Right lobe of liver (tissue), 6 donors: ENCODE measurements around the gene PLXNC1. TPM values are rescaled to one million over a fixed set of nuclear protein-coding genes. Genes with fewer than 3 reads are reported as not detected.
A peak's percentile ranks its signal among the peaks of the same experiment; 100 is the strongest.
"Not testable (repeated sequence)": the region's sequence is repeated elsewhere in the genome, so short reads cannot be mapped to it uniquely, and the experiment has no call there.

ENCODE experiments used
- ATAC-seq, 4 donors: fragments of 200-7000 bp; cut with Tn5 transposase; one replicate each; pipeline ENCODE4 v1.9.1; 2020; ENCODE audit warnings: mild to moderate bottlenecking in 4 of 4, moderate library complexity in 4 of 4
- DNase-seq, 3 donors: peaks; one replicate each; pipeline ENCODE4 v3.0.0-alpha.2; 2020
- H3K27ac ChIP-seq, 3 donors: fragments of 200-600 bp; one replicate each; pipeline ENCODE4 v1.8.0; 2022
- H3K27me3 ChIP-seq, 2 donors: fragments of 200-600 bp; one replicate each; pipeline ENCODE4 v1.8.0; 2022
- H3K36me3 ChIP-seq, 4 donors: fragments of 200-600 bp; sonication (generic) in 1 of 4; one replicate each; pipeline versions ENCODE4 v1.5.1 to v1.8.0; 2017 to 2022; ENCODE audit warnings: control low read depth in 1 of 4
- H3K4me1 ChIP-seq, 4 donors: fragments of 200-600 bp; sonication (generic) in 1 of 4; one replicate each; pipeline versions ENCODE4 v1.5.1 to v1.8.0; 2017 to 2022; ENCODE audit warnings: control low read depth in 1 of 4
- H3K4me3 ChIP-seq, 3 donors: fragments of 200-600 bp; one replicate each; pipeline ENCODE4 v1.8.0; 2022
- H3K9me3 ChIP-seq, 4 donors: fragments of 200-600 bp; sonication (generic) in 1 of 4; one replicate each; pipeline versions ENCODE4 v1.5.1 to v1.8.0; 2017 to 2022; ENCODE audit warnings: control low read depth in 1 of 4
- CTCF ChIP-seq, 4 donors: fragments of 200-600 bp in 3 of 4; fragments of 450-650 bp in 1 of 4; IDR thresholded peaks; one replicate each; pipeline versions ENCODE4 v1.5.1 to v1.8.0; 2016 to 2022; ENCODE audit warnings: antibody characterized with exemption in 4 of 4, mild to moderate bottlenecking in 2 of 4
- POLR2A ChIP-seq: fragments of 450-650 bp; IDR thresholded peaks from one replicate; pipeline ENCODE4 v1.6.1; 2017; ENCODE audit warnings: antibody characterized with exemption, mild to moderate bottlenecking
- WGBS: methylation state at CpG from one replicate; pipeline ENCODE4 v1.1.6; 2018; ENCODE audit warnings: low coverage, low lambda C conversion rate; ENCODE audit not compliant: insufficient coverage; ENCODE audit errors: missing lambda C conversion rate; 5-methylcytosine and 5-hydroxymethylcytosine counted together
- intact Hi-C, 2 donors: fragments of 100-400 bp; cut with DNase I; formaldehyde crosslinking; loops; one replicate each; pipeline versions ENCODE4 v1.11.2 to v1.14.1; 2022
- total RNA-seq, 6 experiments: library from RNA; depleted of rRNA in 2 of 6; stranded (reverse); fragments of >200 nt in 2 of 6; fragmentation: NEBNext Ultra II Directional in 3 of 6; extraction: Animal tissue kit (Norgen Biotek cat#: 25700) in 3 of 6; gene quantifications; one replicate each; pipeline versions ENCODE4 v1.1.0 to v1.2.4, GENCODE V29; 2016 to 2023
- donor health status: DM: no; HTN: yes; CAD: no.
- donor health status: DM: no; HTN: no; CAD: no.
- donor health status: DM: no; HTN: no; CAD: no.
- donor health status: DM: no; HTN: yes; CAD: no.
- donor health status: DM: no; HTN: yes; CAD: no.

PLXNC1 gene
- total RNA-seq, 6 experiments from 2014 or later = 1.6 to 7.0 (median 3.5) TPM

GRCh38 chr12:94312378-94312777, 164.0 kb downstream of the PLXNC1 start:
- no peaks in the 10 kb centered on the region for H3K27me3 ChIP-seq
- intact Hi-C loops = no loop called here
- ATAC-seq = peak in 1 of 4 donors; percentile 93
- no peak for DNase-seq
- WGBS = 46% methylated on average over 1 of the region's 1 CpG
- H3K27ac ChIP-seq = peak overlapping the region in 1 of 3 donors; percentile 12
- H3K36me3 ChIP-seq = peaks cover 0 to 5% (median 0%) of the 10 kb centered on the region in 4 donors
- TF ChIP-seq POLR2A (no peak), CTCF (IDR thresholded peaks at IDR 0.05) (no peak)
- no peak overlapping the region for H3K4me3 ChIP-seq
- H3K9me3 ChIP-seq = no peaks in the 10 kb centered on the region
- no peaks in the 10 kb centered on the region for H3K4me1 ChIP-seq

- WGBS = 83% methylated on average over 2 of the region's 2 CpGs
- DNase-seq, H3K36me3 ChIP-seq, H3K4me1 ChIP-seq, H3K27me3 ChIP-seq, H3K27ac ChIP-seq, H3K9me3 ChIP-seq, H3K4me3 ChIP-seq, intact Hi-C loops, ATAC-seq: not testable (repeated sequence)
Observed at GRCh38 chr12:94316600-94316999, 168.2 kb downstream of the PLXNC1 start.

GRCh38 chr12:94318181-94318580, 169.8 kb downstream of the PLXNC1 start:
- intact Hi-C loops = no loop called here
- Histone ChIP-seq H3K9me3 (peaks cover 0 to 10% (median 0%) of the 10 kb centered on the region in 4 donors), H3K4me3 (no peak overlapping the region), H3K27me3 (no peaks in the 10 kb centered on the region), H3K4me1 (no peaks in the 10 kb centered on the region), H3K36me3 (no peaks in the 10 kb centered on the region), H3K27ac (no peak overlapping the region)
- TF ChIP-seq POLR2A (no peak), CTCF (IDR thresholded peaks at IDR 0.05) (no peak)
- ATAC-seq = no peak
- no peak for DNase-seq
- 60% methylated on average over 1 of the region's 1 CpG for WGBS

GRCh38 chr12:94320109-94320508, 171.7 kb downstream of the PLXNC1 start:
- no peak overlapping the region for H3K4me3 ChIP-seq
- no peak overlapping the region for H3K27ac ChIP-seq
- no peak for ATAC-seq
- DNase-seq = no peak
- TF ChIP-seq CTCF (IDR thresholded peaks at IDR 0.05) (no peak), POLR2A (no peak)
- no peaks in the 10 kb centered on the region for H3K36me3 ChIP-seq
- H3K9me3 ChIP-seq = peaks cover 0 to 10% (median 0%) of the 10 kb centered on the region in 4 donors
- H3K27me3 ChIP-seq = no peaks in the 10 kb centered on the region
- intact Hi-C loops = no loop called here
- no peaks in the 10 kb centered on the region for H3K4me1 ChIP-seq

- no CpG with 5 or more reads among the region's 2 CpGs for WGBS
- no peaks in the 10 kb centered on the region for H3K4me1 ChIP-seq
- H3K27ac ChIP-seq = no peak overlapping the region
- H3K4me3 ChIP-seq = no peak overlapping the region
- TF ChIP-seq CTCF (IDR thresholded peaks at IDR 0.05) (no peak), POLR2A (no peak)
- intact Hi-C loops = no loop called here
- DNase-seq = no peak
- ATAC-seq = no peak
- H3K27me3 ChIP-seq = no peaks in the 10 kb centered on the region
- H3K36me3 ChIP-seq = no peaks in the 10 kb centered on the region
- peaks cover 0 to 10% (median 0%) of the 10 kb centered on the region in 4 donors for H3K9me3 ChIP-seq
Observed at GRCh38 chr12:94322346-94322745, 174.0 kb downstream of the PLXNC1 start.
